NCI-H446 (cell line): ENCODE data around the gene PSMB2.

Source experiments
- DNase-seq, 2 experiments: peaks; one replicate each; lab custom pipeline; 2025; lab: John Stamatoyannopoulos, UW

Gene PSMB2

GRCh38 chr1:35556484-35557117 lies 84.7 kb downstream of the PSMB2 start:
- no peak for DNase-seq

GRCh38 chr1:35555601-35556477 lies 85.5 kb downstream of the PSMB2 start:
- DNase-seq = no peak

- no peak for DNase-seq
Measured at GRCh38 chr1:35555212-35555584, 86.1 kb downstream of the PSMB2 start.

GRCh38 chr1:35554266-35555211 lies 86.8 kb downstream of the PSMB2 start:
- peak in 1 of 2 experiments; percentile 44 for DNase-seq

- no peak for DNase-seq
Measured at GRCh38 chr1:35553851-35554250, 87.5 kb downstream of the PSMB2 start.
